Body of pancreas (tissue), 4 donors: ENCODE measurements around the gene COL4A2. TPM values are rescaled to one million over a fixed set of nuclear protein-coding genes. Genes with fewer than 3 reads are reported as not detected.

Source experiments
- ATAC-seq: fragments of 150-250 bp; one replicate; pipeline ENCODE4 v1.9.1; 2016
- DNase-seq, 4 donors: peaks; one replicate each; pipeline ENCODE4 v3.0.0-alpha.2; 2019
- H3K27ac ChIP-seq, 4 donors: fragments of 200-600 bp; sonication (generic); 1 replicate in 3 of 4; 2 replicates in 1 of 4; pipeline versions ENCODE4 v1.5.1 to v1.6.1; 2016 to 2019; ENCODE audit warnings: mild to moderate bottlenecking in 1 of 4, mixed read lengths in 1 of 4, moderate library complexity in 1 of 4
- H3K27me3 ChIP-seq, 2 donors: fragments of 200-600 bp; sonication (generic); one replicate each; pipeline ENCODE4 v1.6.0; 2016; ENCODE audit warnings: mild to moderate bottlenecking in 1 of 2
- H3K36me3 ChIP-seq, 2 donors: fragments of 200-600 bp; sonication (generic); replicated peaks in 1 of 2; 2 replicates each; pipeline ENCODE4 v1.5.1; 2016; ENCODE audit warnings: low read depth in 2 of 2; ENCODE audit not compliant: insufficient read depth in 1 of 2
- H3K4me1 ChIP-seq: fragments of 200-600 bp; sonication (generic); one replicate; pipeline ENCODE4 v1.6.0; 2016
- H3K4me3 ChIP-seq, 2 donors: fragments of 200-600 bp; sonication (generic); 1 replicate in 1 of 2; 2 replicates in 1 of 2; pipeline ENCODE4 v1.5.1; 2016 to 2019
- H3K9me3 ChIP-seq, 3 donors: fragments of 200-600 bp; sonication (generic); 1 replicate in 2 of 3; 2 replicates in 1 of 3; pipeline ENCODE4 v1.5.1; 2016
- POLR2A ChIP-seq, 3 donors: fragments of 450-650 bp; IDR thresholded peaks; one replicate each; pipeline ENCODE4 v1.6.1; 2016; ENCODE audit warnings: antibody characterized with exemption in 3 of 3, mild to moderate bottlenecking in 2 of 3
- WGBS, 2 donors: methylation state at CpG; one replicate each; pipeline ENCODE4 v1.1.5; 2017; 5-methylcytosine and 5-hydroxymethylcytosine counted together
- intact Hi-C: fragments of 100-400 bp; cut with DNase I; formaldehyde crosslinking; loops from one replicate; pipeline ENCODE4 v1.15.1; 2023
- total RNA-seq, 2 donors: library from RNA; depleted of rRNA; stranded (reverse); fragments of >200 nt; gene quantifications; one replicate each; pipeline ENCODE4 v1.1.0, GENCODE V29; 2016
- TF ChIP-seq, protein P1 (sequence below), 7 experiments: fragments of 450-650 bp in 4 of 7; fragments of 200-600 bp in 3 of 7; sonication (generic) in 3 of 7; IDR thresholded peaks; one replicate each; pipeline ENCODE4 v1.5.1; 2016 to 2019; ENCODE audit warnings: antibody characterized with exemption in 7 of 7

COL4A2 gene
- total RNA-seq, 2 donors from 2014 or later = 69.3 to 230 TPM

GRCh38 chr13:110492679-110493593 lies 185.9 kb downstream of the COL4A2 start:
- intact Hi-C loops = no loop called here

GRCh38 chr13:110493613-110494012 lies 186.5 kb downstream of the COL4A2 start:
- no peak overlapping the region for H3K27ac ChIP-seq
- intact Hi-C loops = no loop called here
- no peaks in the 10 kb centered on the region for H3K9me3 ChIP-seq
- ATAC-seq = no peak
- WGBS, 2 donors = 91 to 100% methylated on average over 8 to 9 of the region's 9 CpGs
- no peaks in the 10 kb centered on the region for H3K4me1 ChIP-seq
- TF ChIP-seq, protein P1, sequence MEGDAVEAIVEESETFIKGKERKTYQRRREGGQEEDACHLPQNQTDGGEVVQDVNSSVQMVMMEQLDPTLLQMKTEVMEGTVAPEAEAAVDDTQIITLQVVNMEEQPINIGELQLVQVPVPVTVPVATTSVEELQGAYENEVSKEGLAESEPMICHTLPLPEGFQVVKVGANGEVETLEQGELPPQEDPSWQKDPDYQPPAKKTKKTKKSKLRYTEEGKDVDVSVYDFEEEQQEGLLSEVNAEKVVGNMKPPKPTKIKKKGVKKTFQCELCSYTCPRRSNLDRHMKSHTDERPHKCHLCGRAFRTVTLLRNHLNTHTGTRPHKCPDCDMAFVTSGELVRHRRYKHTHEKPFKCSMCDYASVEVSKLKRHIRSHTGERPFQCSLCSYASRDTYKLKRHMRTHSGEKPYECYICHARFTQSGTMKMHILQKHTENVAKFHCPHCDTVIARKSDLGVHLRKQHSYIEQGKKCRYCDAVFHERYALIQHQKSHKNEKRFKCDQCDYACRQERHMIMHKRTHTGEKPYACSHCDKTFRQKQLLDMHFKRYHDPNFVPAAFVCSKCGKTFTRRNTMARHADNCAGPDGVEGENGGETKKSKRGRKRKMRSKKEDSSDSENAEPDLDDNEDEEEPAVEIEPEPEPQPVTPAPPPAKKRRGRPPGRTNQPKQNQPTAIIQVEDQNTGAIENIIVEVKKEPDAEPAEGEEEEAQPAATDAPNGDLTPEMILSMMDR (IDR thresholded peaks at IDR 0.05) = no peak
- TF ChIP-seq POLR2A (IDR thresholded peaks at IDR 0.05) = no peak
- no peak overlapping the region for H3K4me3 ChIP-seq
- no peaks in the 10 kb centered on the region for H3K36me3 ChIP-seq
- DNase-seq = no peak
- H3K27me3 ChIP-seq = no peaks in the 10 kb centered on the region

More at GRCh38 chr13:110492679-110493593, 185.9 kb downstream of the COL4A2 start:
- no peak for TF ChIP-seq POLR2A (IDR thresholded peaks at IDR 0.05)
- TF ChIP-seq, protein P1 (IDR thresholded peaks at IDR 0.05) = no peak
- no peak overlapping the region for H3K4me3 ChIP-seq
- no peak overlapping the region for H3K27ac ChIP-seq
- no peaks in the 10 kb centered on the region for H3K27me3 ChIP-seq
- no peaks in the 10 kb centered on the region for H3K4me1 ChIP-seq
- 89 to 90% methylated on average over 29 to 30 of the region's 30 CpGs for WGBS, 2 donors
- no peaks in the 10 kb centered on the region for H3K36me3 ChIP-seq
- no peak for DNase-seq
- ATAC-seq = no peak
- H3K9me3 ChIP-seq = no peaks in the 10 kb centered on the region

DNA sequence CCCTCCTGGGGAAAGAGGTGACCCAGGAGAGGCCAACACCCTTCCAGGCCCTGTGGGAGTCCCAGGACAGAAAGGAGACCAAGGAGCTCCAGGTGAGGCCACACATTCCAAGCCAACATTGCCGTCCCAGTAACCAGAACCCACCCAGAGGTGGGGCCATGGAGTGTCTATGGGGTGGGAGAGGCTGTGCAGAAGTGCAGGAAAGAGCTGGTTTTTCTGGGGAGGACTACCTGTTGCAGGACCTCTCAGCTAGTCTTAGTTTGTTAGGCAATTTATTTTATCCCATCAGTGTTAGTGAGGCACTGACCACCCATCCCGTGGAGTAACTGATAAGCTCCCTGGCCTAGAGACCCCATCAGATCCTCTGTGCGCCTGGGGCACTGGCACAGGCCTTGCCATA lies 188.3 kb downstream of the COL4A2 start:
- WGBS, 2 donors = 74 to 76% methylated on average over 3 of the region's 3 CpGs
- no peak for DNase-seq
- intact Hi-C loops = no loop called here
- H3K9me3 ChIP-seq = no peaks in the 10 kb centered on the region
- H3K27ac ChIP-seq = no peak overlapping the region
- no peak for TF ChIP-seq POLR2A (IDR thresholded peaks at IDR 0.05)
- H3K36me3 ChIP-seq = no peaks in the 10 kb centered on the region
- no peak overlapping the region for H3K4me3 ChIP-seq
- H3K27me3 ChIP-seq = no peaks in the 10 kb centered on the region
- ATAC-seq = no peak
- no peaks in the 10 kb centered on the region for H3K4me1 ChIP-seq

GRCh38 chr13:110495881-110496280 lies 188.8 kb downstream of the COL4A2 start:
- H3K36me3 ChIP-seq = no peaks in the 10 kb centered on the region
- no peak for DNase-seq
- no peak overlapping the region for H3K4me3 ChIP-seq
- no peaks in the 10 kb centered on the region for H3K9me3 ChIP-seq
- intact Hi-C loops = no loop called here
- H3K27me3 ChIP-seq = no peaks in the 10 kb centered on the region
- H3K27ac ChIP-seq = no peak overlapping the region
- H3K4me1 ChIP-seq = no peaks in the 10 kb centered on the region
- WGBS, 2 donors = 96% methylated on average over 3 of the region's 3 CpGs; no CpG with 5 or more reads in 1 of the 2 donors
- no peak for ATAC-seq
- TF ChIP-seq, protein P1 (IDR thresholded peaks at IDR 0.05) = no peak

DNA sequence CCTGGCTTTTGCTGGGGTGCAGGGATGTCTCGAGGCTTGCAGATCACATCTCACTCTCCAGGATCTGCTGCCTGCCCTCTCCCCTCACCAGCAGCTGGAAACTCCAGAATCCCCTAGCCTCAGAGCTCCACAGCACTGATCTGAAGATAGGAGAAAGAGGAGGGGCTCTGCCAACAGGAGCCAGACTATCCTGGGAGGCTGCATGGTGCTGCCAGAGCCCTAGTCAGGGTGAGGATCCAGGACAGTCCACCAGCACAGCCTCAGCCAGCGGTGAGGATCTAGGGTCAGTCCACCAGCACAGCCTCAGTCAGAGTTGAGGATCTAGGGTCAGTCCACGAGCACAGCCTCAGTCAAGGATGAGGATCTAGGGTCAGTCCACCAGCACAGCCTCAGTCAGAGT lies 189.2 kb downstream of the COL4A2 start:
- intact Hi-C loops = no loop called here
- no peak for DNase-seq
- TF ChIP-seq, protein P1 (IDR thresholded peaks at IDR 0.05) = no peak
- TF ChIP-seq POLR2A (IDR thresholded peaks at IDR 0.05) = no peak
- no peaks in the 10 kb centered on the region for H3K27me3 ChIP-seq
- H3K27ac ChIP-seq = no peak overlapping the region
- ATAC-seq = no peak
- no peaks in the 10 kb centered on the region for H3K9me3 ChIP-seq
- no peak overlapping the region for H3K4me3 ChIP-seq
- 76% methylated on average over 3 of the region's 3 CpGs; no CpG with 5 or more reads in 1 of the 2 donors for WGBS, 2 donors
- no peaks in the 10 kb centered on the region for H3K4me1 ChIP-seq
- H3K36me3 ChIP-seq = no peaks in the 10 kb centered on the region
